K562 (cell line): ENCODE results near the gene OBSCN. TPM values are rescaled to one million over a fixed set of nuclear protein-coding genes. Genes with fewer than 3 reads are reported as not detected.

Experiments
- ATAC-seq: fragments of 200-7000 bp; cut with Tn5 transposase; 3 replicates; pipeline ENCODE4 v1.9.1; 2020; ENCODE audit warnings: moderate library complexity
- BruUV-seq: library from RNA; stranded (reverse); fragments of 400-500 nt; replicated peaks from 2 replicates; lab custom pipeline; 2021; lab: Mats Ljungman, UMichigan
- CTCF ChIA-PET: fragments of 300-600 bp; formaldehyde crosslinking; extraction: SDS; loops from one replicate; lab custom pipeline; 2021; ENCODE audit warnings: low intra/inter-chr PET ratio; lab: Yijun Ruan, JAX
- POLR2A ChIA-PET: fragments of 300-600, 350-650 bp; sonication (Branson Sonifier 250); formaldehyde crosslinking; extraction: SDS; loops from one replicate; lab custom pipeline; 2021; ENCODE audit warnings: antibody characterized with exemption, inconsistent platforms; lab: Yijun Ruan, JAX
- DNase-seq, 4 experiments: peaks; one replicate each; pipeline versions ENCODE4 v3.0.0 to v3.0.0-alpha.2; 2011 to 2018; ENCODE audit warnings: low spot score in 3 of 4, mixed read lengths in 3 of 4; ENCODE audit errors: extremely low read depth in 1 of 4
- FAIRE-seq: peaks from 2 replicates; lab custom pipeline; 2011; peaks lifted over from hg19 to GRCh38; lab: Jason Lieb, UNC
- H2AFZ ChIP-seq: 2 replicates; pipeline ENCODE4 v1.6.0; 2011; ENCODE audit warnings: low read depth, low read length, control low read depth, inconsistent platforms
- H3K27ac ChIP-seq: fragments of 200-600 bp; 3 replicates; pipeline ENCODE4 v1.8.0; 2011; ENCODE audit warnings: low read depth, mild to moderate bottlenecking, control low read depth, inconsistent platforms, low read length, moderate library complexity, mixed read lengths; ENCODE audit errors: extremely low read depth
- H3K27me3 ChIP-seq, 2 experiments: fragments of 300-600 bp in 1 of 2; 2 replicates in 1 of 2; 3 replicates in 1 of 2; pipeline versions ENCODE4 v1.6.0 to v1.8.0; 2011; ENCODE audit warnings: inconsistent platforms in 2 of 2, low read length in 2 of 2, mild to moderate bottlenecking in 1 of 2, mixed read lengths in 1 of 2, moderate library complexity in 1 of 2; ENCODE audit not compliant: control insufficient read depth in 2 of 2, insufficient read depth in 2 of 2
- H3K36me3 ChIP-seq: fragments of 300-600 bp; 3 replicates; pipeline ENCODE4 v1.8.0; 2011; ENCODE audit warnings: mild to moderate bottlenecking, low read length, inconsistent platforms; ENCODE audit not compliant: control insufficient read depth, insufficient read depth
- H3K4me1 ChIP-seq, 2 experiments: fragments of 200-600 bp in 1 of 2; replicated peaks in 1 of 2; 2 replicates in 1 of 2; 3 replicates in 1 of 2; pipeline versions ENCODE4 v1.5.1 to v1.8.0; 2011; ENCODE audit warnings: inconsistent platforms in 2 of 2, low read length in 2 of 2, mild to moderate bottlenecking in 1 of 2, mixed read lengths in 1 of 2, moderate library complexity in 1 of 2; ENCODE audit not compliant: control insufficient read depth in 2 of 2, insufficient read depth in 2 of 2
- H3K4me2 ChIP-seq: 2 replicates; pipeline ENCODE4 v1.6.1; 2011; ENCODE audit warnings: low read length, control low read depth, inconsistent platforms, mixed read lengths; ENCODE audit not compliant: insufficient read depth
- H3K4me3 ChIP-seq: fragments of 200-600 bp; sonication (generic), shearing (Covaris generic); 2 replicates; pipeline ENCODE4 v1.5.1; 2016; ENCODE audit warnings: control low read depth, inconsistent platforms
- H3K79me2 ChIP-seq: fragments of 200-600 bp; 3 replicates; pipeline ENCODE4 v1.8.0; 2011; ENCODE audit warnings: low read length, inconsistent platforms; ENCODE audit not compliant: control insufficient read depth, insufficient read depth
- H3K9ac ChIP-seq, 2 experiments: 2 replicates each; pipeline versions ENCODE4 v1.6.0 to v1.6.1; 2011; ENCODE audit warnings: low read depth in 2 of 2, low read length in 2 of 2, control low read depth in 1 of 2, inconsistent platforms in 1 of 2, mild to moderate bottlenecking in 1 of 2, mixed read lengths in 1 of 2; ENCODE audit not compliant: insufficient read depth in 1 of 2
- H3K9me1 ChIP-seq: one replicate; pipeline ENCODE4 v1.6.0; 2011; ENCODE audit warnings: inconsistent platforms, mild to moderate bottlenecking, low read length, moderate library complexity; ENCODE audit not compliant: control insufficient read depth, insufficient read depth
- H3K9me3 ChIP-seq: replicated peaks from 2 replicates; pipeline ENCODE4 v1.5.1; 2011; ENCODE audit warnings: low read depth, low read length, inconsistent platforms; ENCODE audit not compliant: control insufficient read depth, insufficient read depth
- H4K20me1 ChIP-seq: replicated peaks from 2 replicates; pipeline ENCODE4 v1.6.1; 2011; ENCODE audit warnings: low read length, inconsistent platforms, mixed read lengths; ENCODE audit not compliant: control insufficient read depth, insufficient read depth
- EP400 ChIP-seq: fragments of 450-650 bp; IDR thresholded peaks from 2 replicates; pipeline ENCODE4 v1.6.1; 2017; ENCODE audit warnings: antibody characterized with exemption, mild to moderate bottlenecking, moderate library complexity
- GABPA ChIP-seq: fragments of 200-800 bp; sonication (Bioruptor generic); conservative IDR thresholded peaks from 2 replicates; pipeline ENCODE4 v1.6.1; 2016; ENCODE audit warnings: low read depth, missing genetic modification characterization, missing compliant biosample characterization
- KLF10 ChIP-seq: fragments of 250-450 bp; sonication (Bioruptor Pico); IDR thresholded peaks from 2 replicates; pipeline ENCODE4 v1.6.1; 2021; ENCODE audit warnings: matching md5 sums
- MAFG ChIP-seq: fragments of 450-650 bp; conservative IDR thresholded peaks from 2 replicates; pipeline ENCODE4 v1.6.1; 2016; ENCODE audit warnings: missing genetic modification characterization, missing compliant biosample characterization
- POLR2G ChIP-seq: fragments of 200-400 bp; formaldehyde crosslinking; IDR thresholded peaks from 2 replicates; pipeline ENCODE4 v1.6.1; 2017; ENCODE audit warnings: low read depth, mild to moderate bottlenecking, antibody characterized with exemption, low read length, moderate library complexity
- RHOXF2B ChIP-seq: fragments of 250-450 bp; sonication (Bioruptor Pico); conservative IDR thresholded peaks from 2 replicates; pipeline ENCODE4 v1.5.1; 2021
- RNF219 ChIP-seq: fragments of 250-450 bp; sonication (Bioruptor Pico); IDR thresholded peaks from 2 replicates; pipeline ENCODE4 v1.5.0; 2022; ENCODE audit warnings: mild to moderate bottlenecking
- SMARCB1 ChIP-seq: IDR thresholded peaks from 2 replicates; pipeline ENCODE4 v1.6.1; 2011; ENCODE audit warnings: improper control_type of control experiment, low read depth; ENCODE audit not compliant: insufficient read length
- ZMIZ1 ChIP-seq, 2 experiments: fragments of 150-350 bp in 1 of 2; IDR thresholded peaks; 2 replicates each; pipeline ENCODE4 v1.6.1; 2012 to 2016; ENCODE audit warnings: low read depth in 2 of 2, low read length in 2 of 2, mild to moderate bottlenecking in 1 of 2, moderate library complexity in 1 of 2
- ZNF24 ChIP-seq: fragments of 450-650 bp; IDR thresholded peaks from 2 replicates; pipeline ENCODE4 v1.6.1; 2016
- WGBS: fragments of 100-300 bp; shearing (Covaris generic); methylation state at CpG from one replicate; pipeline ENCODE4 v1.1.6; 2016; ENCODE audit warnings: low coverage, mixed read lengths; ENCODE audit not compliant: insufficient coverage; ENCODE audit errors: missing lambda C conversion rate; 5-methylcytosine and 5-hydroxymethylcytosine counted together
- in situ Hi-C: fragments of 300-500 bp; cut with MboI; formaldehyde crosslinking; loops from 4 replicates; pipeline ENCODE4 v1.15.0; 2018; ENCODE audit warnings: inconsistent platforms, mixed read lengths
- intact Hi-C: fragments of 100-400 bp; cut with micrococcal nuclease; formaldehyde crosslinking; loops from 2 replicates; pipeline ENCODE4 v1.14.2; 2022
- polyA plus RNA-seq, 8 experiments: library from polyadenylated mRNA; depleted of rRNA in 4 of 8; stranded (reverse) in 5 of 8; unstranded in 3 of 8; fragments of >200 nt; fragmentation: Nextera tagmentation in 2 of 8; fragmentation: Illumina TruSeq in 1 of 8; extraction: Ambion mirVana in 2 of 8; extraction: Trizol in 1 of 8; gene quantifications; 2 replicates each; pipeline versions ENCODE4 v1.2.1 to v1.2.3, GENCODE V29; 2011 to 2014; ENCODE audit warnings: inconsistent platforms in 1 of 8, missing spikeins in 1 of 8
- total RNA-seq, 7 experiments: library from RNA; depleted of rRNA in 6 of 7; stranded (reverse); fragments of >200 nt in 6 of 7; fragmentation: Illumina TruSeq in 2 of 7; extraction: Trizol in 2 of 7; gene quantifications; 2 replicates each; pipeline versions ENCODE4 v1.2.1 to v1.2.3, GENCODE V29; 2011 to 2021; ENCODE audit warnings: low replicate concordance in 1 of 7

Gene OBSCN
- total and polyA plus RNA-seq, 9 of the 15 experiments (the other 6 are each of a cell fraction or from before 2014, with no cell fraction given): 0.18 to 19.7 (median 3.6) TPM

- no peak for ATAC-seq
- no peak overlapping the region for H3K9ac ChIP-seq
Observed at GRCh38 chr1:228337031-228337564, 129.3 kb downstream of the OBSCN start.

More at GRCh38 chr1:228337031-228337564, 129.3 kb downstream of the OBSCN start:
- Histone ChIP-seq H3K4me3 (no peak overlapping the region), H3K9me3 (no peaks in the 10 kb centered on the region), H2AFZ (no peak overlapping the region), H3K79me2 (no peaks in the 10 kb centered on the region), H3K4me2 (no peak overlapping the region), H3K27ac (no peak overlapping the region), H3K4me1 (peaks cover 5 to 55% of the 10 kb centered on the region in 2 experiments; a peak in 3 of 5 replicates), H3K9me1 (no peaks in the 10 kb centered on the region), H4K20me1 (no peaks in the 10 kb centered on the region), H3K27me3 (peaks cover 16 to 56% of the 10 kb centered on the region in 2 experiments; a peak in 4 of 5 replicates), H3K36me3 (no peaks in the 10 kb centered on the region)
- DNase-seq (no peak), FAIRE-seq (no peak)
- no TSS peak for BruUV-seq
- ChIA-PET POLR2A (no interaction called here), CTCF (interaction anchor here (4.5 kb wide), 1 partner anchor 178 kb away, joined by 21 read pairs; no protein-coding TSS in a partner anchor)
- 10% methylated on average over 15 of the region's 15 CpGs for whole genome bisulfite sequencing
- in situ Hi-C loops: loop anchor here (10.0 kb wide), 1 partner anchor 178 kb away; no protein-coding TSS in a partner anchor
- no peak for TF ChIP-seq POLR2G
- TF ChIP-seq EP400: no peak
- TF ChIP-seq RNF219 (CRISPR knock-in tag): no peak
- no peak for TF ChIP-seq ZNF24
- TF ChIP-seq MAFG (tag): no peak
- no peak for TF ChIP-seq RHOXF2B (CRISPR knock-in tag)
- no peak for TF ChIP-seq GABPA (tag)
- no peak for TF ChIP-seq ZMIZ1 (IDR thresholded peaks at IDR 0.05; ENCODE audit: low read depth in 2 of 2, low read length in 2 of 2)
- no peak for TF ChIP-seq KLF10 (CRISPR knock-in tag)
- TF ChIP-seq SMARCB1: no peak
- intact Hi-C loops: no loop called here
